WTC11 (cell line): ENCODE measurements around the gene PHPT1. TPM values are rescaled to one million over a fixed set of nuclear protein-coding genes. Genes with fewer than 3 reads are reported as not detected.

Experiments used
- ATAC-seq: fragments of 200-7000 bp; cut with Tn5 transposase; 2 replicates; pipeline ENCODE4 v1.10.0; 2021; ENCODE audit warnings: mild to moderate bottlenecking, moderate library complexity
- CTCF ChIA-PET: fragments of 300-600 bp; sonication (Branson Sonifier 250); formaldehyde crosslinking; loops from one replicate; lab custom pipeline; 2021; ENCODE audit warnings: antibody characterized with exemption; lab: Charles Lee
- POLR2A ChIA-PET: fragments of 350-600 bp; sonication (Branson Sonifier 250); formaldehyde crosslinking; loops from one replicate; lab custom pipeline; 2021; ENCODE audit warnings: antibody characterized with exemption; lab: Charles Lee
- DNase-seq: peaks from one replicate; pipeline ENCODE4 v3.0.0; 2021; ENCODE audit warnings: low spot score
- H3K27ac Mint-ChIP-seq: 2 replicates; pipeline ENCODE4 v1.8.0; 2021; ENCODE audit warnings: mixed read lengths
- H3K27me3 Mint-ChIP-seq: 2 replicates; pipeline ENCODE4 v1.8.0; 2021; ENCODE audit warnings: low read depth, mild to moderate bottlenecking, moderate library complexity, mixed read lengths
- H3K36me3 Mint-ChIP-seq: 2 replicates; pipeline ENCODE4 v1.8.0; 2021; ENCODE audit warnings: mixed read lengths
- H3K4me1 Mint-ChIP-seq: 2 replicates; pipeline ENCODE4 v1.8.0; 2022; ENCODE audit warnings: mixed read lengths
- H3K4me3 Mint-ChIP-seq: 2 replicates; pipeline ENCODE4 v1.8.0; 2021; ENCODE audit warnings: mild to moderate bottlenecking, moderate library complexity, mixed read lengths
- H3K9me3 Mint-ChIP-seq: 2 replicates; pipeline ENCODE4 v1.8.0; 2021; ENCODE audit warnings: mixed read lengths
- ERG ChIP-seq: fragments of 250-450 bp; sonication (Bioruptor Pico); IDR thresholded peaks from 2 replicates; pipeline ENCODE4 v1.8.0; 2021; ENCODE audit warnings: mild to moderate bottlenecking
- FOXP4 ChIP-seq: sonication (generic); formaldehyde crosslinking; IDR thresholded peaks from 2 replicates; pipeline ENCODE4 v1.8.0; 2022; ENCODE audit warnings: mild to moderate bottlenecking, missing genetic modification reagents
- GRHL2 ChIP-seq: fragments of 250-450 bp; sonication (Bioruptor Pico); IDR thresholded peaks from 2 replicates; pipeline ENCODE4 v1.8.0; 2022; ENCODE audit warnings: mild to moderate bottlenecking, moderate library complexity; ENCODE audit not compliant: insufficient replicate concordance, severe bottlenecking
- MXD4 ChIP-seq: fragments of 250-450 bp; sonication (Bioruptor Pico); IDR thresholded peaks from 2 replicates; pipeline ENCODE4 v1.8.0; 2021; ENCODE audit warnings: mild to moderate bottlenecking, moderate library complexity, borderline replicate concordance
- NFATC4 ChIP-seq: fragments of 250-450 bp; sonication (Bioruptor Pico); IDR thresholded peaks from 2 replicates; pipeline ENCODE4 v1.9.0; 2021; ENCODE audit warnings: mild to moderate bottlenecking
- OVOL2 ChIP-seq: fragments of 250-450 bp; sonication (Bioruptor Pico); IDR thresholded peaks from 2 replicates; pipeline ENCODE4 v1.9.0; 2021; ENCODE audit warnings: mild to moderate bottlenecking, borderline replicate concordance
- SMAD3 ChIP-seq: sonication (generic); formaldehyde crosslinking; IDR thresholded peaks from 2 replicates; pipeline ENCODE4 v1.8.0; 2022; ENCODE audit warnings: missing genetic modification reagents, mild to moderate bottlenecking, borderline replicate concordance
- STAT6 ChIP-seq: sonication (generic); formaldehyde crosslinking; conservative IDR thresholded peaks from 2 replicates; pipeline ENCODE4 v1.8.1; 2023; ENCODE audit warnings: mild to moderate bottlenecking, low read depth, missing genetic modification reagents, moderate library complexity
- TP53 ChIP-seq: sonication (generic); formaldehyde crosslinking; IDR thresholded peaks from 2 replicates; pipeline ENCODE4 v1.8.1; 2023; ENCODE audit warnings: mild to moderate bottlenecking, missing genetic modification reagents
- USF1 ChIP-seq: sonication (generic); formaldehyde crosslinking; IDR thresholded peaks from 2 replicates; pipeline ENCODE4 v1.8.0; 2022; ENCODE audit warnings: mild to moderate bottlenecking, missing genetic modification reagents
- USF2 ChIP-seq: sonication (generic); formaldehyde crosslinking; IDR thresholded peaks from 2 replicates; pipeline ENCODE4 v1.8.1; 2023; ENCODE audit warnings: mild to moderate bottlenecking, missing genetic modification reagents, moderate library complexity
- ZBTB21 ChIP-seq: sonication (generic); formaldehyde crosslinking; IDR thresholded peaks from 2 replicates; pipeline ENCODE4 v1.8.1; 2023; ENCODE audit warnings: mild to moderate bottlenecking, missing genetic modification reagents, borderline replicate concordance
- ZNF121 ChIP-seq: sonication (generic); formaldehyde crosslinking; IDR thresholded peaks from 2 replicates; pipeline ENCODE4 v1.8.0; 2023; ENCODE audit warnings: missing genetic modification reagents
- ZNF396 ChIP-seq: fragments of 250-450 bp; sonication (Bioruptor Pico); IDR thresholded peaks from 2 replicates; pipeline ENCODE4 v1.8.0; 2021; ENCODE audit warnings: mild to moderate bottlenecking, moderate library complexity, borderline replicate concordance
- ZNF423 ChIP-seq: fragments of 250-450 bp; sonication (Bioruptor Pico); IDR thresholded peaks from 2 replicates; pipeline ENCODE4 v2.1.2; 2022; ENCODE audit warnings: mild to moderate bottlenecking, moderate library complexity
- total RNA-seq: library from RNA; stranded (reverse); gene quantifications from 3 replicates; pipeline ENCODE4 v1.2.3, GENCODE V29; 2021
- TF ChIP-seq, protein P1 (sequence below): sonication (generic); formaldehyde crosslinking; IDR thresholded peaks from 2 replicates; pipeline ENCODE4 v1.8.1; 2023; ENCODE audit warnings: mild to moderate bottlenecking, missing genetic modification reagents
- TF ChIP-seq, protein P2 (sequence below): fragments of 250-450 bp; sonication (Bioruptor Pico); conservative IDR thresholded peaks from 2 replicates; pipeline ENCODE4 v1.9.0; 2021; ENCODE audit warnings: mild to moderate bottlenecking
- TF ChIP-seq, protein P3 (sequence below): sonication (generic); formaldehyde crosslinking; conservative IDR thresholded peaks from 2 replicates; pipeline ENCODE4 v1.8.1; 2022; ENCODE audit warnings: mild to moderate bottlenecking, missing genetic modification reagents
- TF ChIP-seq, protein P4 (sequence below): sonication (generic); formaldehyde crosslinking; IDR thresholded peaks from 2 replicates; pipeline ENCODE4 v1.8.1; 2022; ENCODE audit warnings: missing genetic modification reagents, borderline replicate concordance

The PHPT1 gene
- total RNA-seq, 1 experiment from 2014 or later, result 138 TPM

- no peak for ATAC-seq
- ChIA-PET POLR2A (interaction anchor here (0.5 kb wide), 1 partner anchor 244 kb away, joined by 3 read pairs; no protein-coding TSS in a partner anchor), CTCF (no interaction called here)
- Mint-ChIP-seq H3K36me3 (peaks cover 9% of the 10 kb centered on the region; the same call in 1 of the 2 replicates), H3K27me3 (no peaks in the 10 kb centered on the region), H3K4me1 (peaks cover 9% of the 10 kb centered on the region), H3K4me3 (no peak overlapping the region), H3K9me3 (no peaks in the 10 kb centered on the region), H3K27ac (no peak overlapping the region)
- TF ChIP-seq USF1 (CRISPR knock-in tag) (no peak), ERG (CRISPR knock-in tag) (no peak), NFATC4 (no peak), USF2 (CRISPR knock-in tag) (no peak), STAT6 (CRISPR knock-in tag) (no peak), SMAD3 (CRISPR knock-in tag) (no peak), ZNF396 (CRISPR knock-in tag) (no peak)
- no peak for DNase-seq
These were observed 39.2 kb downstream of the PHPT1 start for GRCh38 chr9:136888454-136888853.

GRCh38 chr9:136889858-136890257 is 40.6 kb downstream of the PHPT1 start:
- DNase-seq, result no peak
- no peaks in the 10 kb centered on the region for H3K27me3 Mint-ChIP-seq
- H3K4me1 Mint-ChIP-seq, result peaks cover 9% of the 10 kb centered on the region
- no peak overlapping the region for H3K27ac Mint-ChIP-seq
- POLR2A ChIA-PET, result no interaction called here
- H3K36me3 Mint-ChIP-seq, result peaks cover 15% of the 10 kb centered on the region
- CTCF ChIA-PET, result no interaction called here
- no peak overlapping the region for H3K4me3 Mint-ChIP-seq
- ATAC-seq, result no peak
- H3K9me3 Mint-ChIP-seq, result no peaks in the 10 kb centered on the region
- TF ChIP-seq, protein P1, sequence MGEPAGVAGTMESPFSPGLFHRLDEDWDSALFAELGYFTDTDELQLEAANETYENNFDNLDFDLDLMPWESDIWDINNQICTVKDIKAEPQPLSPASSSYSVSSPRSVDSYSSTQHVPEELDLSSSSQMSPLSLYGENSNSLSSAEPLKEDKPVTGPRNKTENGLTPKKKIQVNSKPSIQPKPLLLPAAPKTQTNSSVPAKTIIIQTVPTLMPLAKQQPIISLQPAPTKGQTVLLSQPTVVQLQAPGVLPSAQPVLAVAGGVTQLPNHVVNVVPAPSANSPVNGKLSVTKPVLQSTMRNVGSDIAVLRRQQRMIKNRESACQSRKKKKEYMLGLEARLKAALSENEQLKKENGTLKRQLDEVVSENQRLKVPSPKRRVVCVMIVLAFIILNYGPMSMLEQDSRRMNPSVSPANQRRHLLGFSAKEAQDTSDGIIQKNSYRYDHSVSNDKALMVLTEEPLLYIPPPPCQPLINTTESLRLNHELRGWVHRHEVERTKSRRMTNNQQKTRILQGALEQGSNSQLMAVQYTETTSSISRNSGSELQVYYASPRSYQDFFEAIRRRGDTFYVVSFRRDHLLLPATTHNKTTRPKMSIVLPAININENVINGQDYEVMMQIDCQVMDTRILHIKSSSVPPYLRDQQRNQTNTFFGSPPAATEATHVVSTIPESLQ (CRISPR knock-in tag), result no peak
- TF ChIP-seq, protein P2, sequence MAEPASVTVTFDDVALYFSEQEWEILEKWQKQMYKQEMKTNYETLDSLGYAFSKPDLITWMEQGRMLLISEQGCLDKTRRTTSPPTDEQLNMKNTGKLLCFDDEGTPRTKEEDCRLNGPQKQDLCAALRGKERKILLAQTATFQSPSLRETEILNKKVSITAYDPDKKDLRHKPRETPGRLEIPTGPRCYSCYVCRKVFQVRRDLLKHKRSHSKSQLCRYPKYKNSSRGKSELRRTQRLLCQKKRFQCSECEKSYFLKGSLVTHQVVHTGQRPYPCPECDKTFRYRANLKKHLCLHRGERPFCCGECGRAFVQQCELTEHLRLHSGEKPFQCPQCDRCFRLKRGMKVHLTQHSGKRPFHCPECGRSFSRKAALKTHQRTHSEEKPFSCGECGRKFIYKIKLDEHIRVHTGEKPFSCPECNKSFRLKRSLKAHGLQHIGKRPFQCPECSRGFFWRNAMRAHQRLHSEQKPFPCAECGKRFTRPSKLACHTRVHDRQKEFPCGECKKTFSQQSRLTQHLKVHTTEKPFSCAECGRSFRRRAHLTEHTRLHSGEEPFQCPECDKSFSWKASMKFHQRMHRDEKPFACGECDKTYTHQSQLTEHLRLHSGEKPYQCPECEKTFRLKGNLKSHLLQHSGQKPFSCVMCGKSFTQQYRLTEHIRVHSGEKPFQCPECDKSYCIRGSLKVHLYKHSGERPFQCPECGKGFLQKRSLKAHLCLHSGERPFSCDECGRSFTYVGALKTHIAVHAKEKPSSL (CRISPR knock-in tag), result no peak
- TF ChIP-seq FOXP4 (CRISPR knock-in tag) (no peak), ZBTB21 (CRISPR knock-in tag) (no peak), GRHL2 (CRISPR knock-in tag) (no peak), MXD4 (CRISPR knock-in tag) (no peak), TP53 (no peak), ZNF423 (CRISPR knock-in tag) (no peak), OVOL2 (CRISPR knock-in tag) (no peak), ZNF121 (CRISPR knock-in tag) (no peak)
- TF ChIP-seq, protein P3, sequence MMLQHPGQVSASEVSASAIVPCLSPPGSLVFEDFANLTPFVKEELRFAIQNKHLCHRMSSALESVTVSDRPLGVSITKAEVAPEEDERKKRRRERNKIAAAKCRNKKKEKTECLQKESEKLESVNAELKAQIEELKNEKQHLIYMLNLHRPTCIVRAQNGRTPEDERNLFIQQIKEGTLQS (CRISPR knock-in tag), result no peak
- TF ChIP-seq, protein P4, sequence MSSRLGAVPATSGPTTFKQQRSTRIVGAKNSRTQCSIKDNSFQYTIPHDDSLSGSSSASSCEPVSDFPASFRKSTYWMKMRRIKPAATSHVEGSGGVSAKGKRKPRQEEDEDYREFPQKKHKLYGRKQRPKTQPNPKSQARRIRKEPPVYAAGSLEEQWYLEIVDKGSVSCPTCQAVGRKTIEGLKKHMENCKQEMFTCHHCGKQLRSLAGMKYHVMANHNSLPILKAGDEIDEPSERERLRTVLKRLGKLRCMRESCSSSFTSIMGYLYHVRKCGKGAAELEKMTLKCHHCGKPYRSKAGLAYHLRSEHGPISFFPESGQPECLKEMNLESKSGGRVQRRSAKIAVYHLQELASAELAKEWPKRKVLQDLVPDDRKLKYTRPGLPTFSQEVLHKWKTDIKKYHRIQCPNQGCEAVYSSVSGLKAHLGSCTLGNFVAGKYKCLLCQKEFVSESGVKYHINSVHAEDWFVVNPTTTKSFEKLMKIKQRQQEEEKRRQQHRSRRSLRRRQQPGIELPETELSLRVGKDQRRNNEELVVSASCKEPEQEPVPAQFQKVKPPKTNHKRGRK (CRISPR knock-in tag), result no peak
